Neural progenitor cell (in vitro differentiated cells): ENCODE results near the gene MEGF9. TPM values are rescaled to one million over a fixed set of nuclear protein-coding genes. Genes with fewer than 3 reads are reported as not detected.
A peak's percentile ranks its signal among the peaks of the same experiment; 100 is the strongest.

Source experiments
- DNase-seq: peaks from one replicate; pipeline ENCODE4 v3.0.0-alpha.2; 2016; ENCODE audit warnings: low spot score
- H2AFZ ChIP-seq: fragments of 200-600 bp; sonication (generic); replicated peaks from 2 replicates; pipeline ENCODE4 v1.6.1; 2016; ENCODE audit warnings: antibody characterized with exemption
- H3F3A ChIP-seq: fragments of 200-600 bp; sonication (generic); 2 replicates; pipeline ENCODE4 v1.6.1; 2016; ENCODE audit warnings: antibody characterized with exemption, low read depth
- H3K27ac ChIP-seq: fragments of 200-600 bp; sonication (generic); 2 replicates; pipeline ENCODE4 v1.5.1; 2016; ENCODE audit warnings: mild to moderate bottlenecking
- H3K27me3 ChIP-seq: fragments of 200-600 bp; sonication (generic); 2 replicates; pipeline ENCODE4 v1.6.1; 2016; ENCODE audit warnings: mild to moderate bottlenecking, moderate library complexity
- H3K36me3 ChIP-seq: fragments of 200-600 bp; sonication (generic); 2 replicates; pipeline ENCODE4 v1.5.1; 2016
- H3K4me1 ChIP-seq: fragments of 200-600 bp; sonication (generic); 2 replicates; pipeline ENCODE4 v1.6.1; 2016; ENCODE audit warnings: mixed run types
- H3K4me2 ChIP-seq: fragments of 200-600 bp; sonication (generic); 2 replicates; pipeline ENCODE4 v1.6.1; 2016
- H3K4me3 ChIP-seq: fragments of 200-600 bp; sonication (generic); 2 replicates; pipeline ENCODE4 v1.5.1; 2016
- H3K79me2 ChIP-seq: fragments of 200-600 bp; sonication (generic); 2 replicates; pipeline ENCODE4 v1.6.1; 2016; ENCODE audit warnings: low read depth
- H3K9ac ChIP-seq: fragments of 200-600 bp; sonication (generic); 2 replicates; pipeline ENCODE4 v1.6.1; 2016
- H3K9me3 ChIP-seq: fragments of 200-600 bp; sonication (generic); 2 replicates; pipeline ENCODE4 v1.5.1; 2016; ENCODE audit warnings: low read depth
- H4K20me1 ChIP-seq: fragments of 200-600 bp; sonication (generic); 2 replicates; pipeline ENCODE4 v1.6.1; 2016; ENCODE audit warnings: low read depth
- H3K27ac Mint-ChIP-seq: 3 replicates; pipeline ENCODE4 v1.8.0; 2021; ENCODE audit warnings: mixed read lengths
- H3K27me3 Mint-ChIP-seq: 2 replicates; pipeline ENCODE4 v1.8.0; 2022; ENCODE audit warnings: low read depth, mild to moderate bottlenecking, inconsistent platforms, moderate library complexity, mixed read lengths; ENCODE audit not compliant: insufficient read depth
- H3K36me3 Mint-ChIP-seq: 3 replicates; pipeline ENCODE4 v1.8.0; 2021; ENCODE audit warnings: mixed read lengths
- H3K4me1 Mint-ChIP-seq: 3 replicates; pipeline ENCODE4 v1.8.0; 2021; ENCODE audit warnings: mixed read lengths
- H3K4me3 Mint-ChIP-seq: 3 replicates; pipeline ENCODE4 v1.8.0; 2021; ENCODE audit warnings: mild to moderate bottlenecking, moderate library complexity, mixed read lengths
- H3K9me3 Mint-ChIP-seq: 3 replicates; pipeline ENCODE4 v1.8.0; 2020; ENCODE audit warnings: mixed read lengths
- EZH2 ChIP-seq: fragments of 200-600 bp; sonication (generic); IDR thresholded peaks from 2 replicates; pipeline ENCODE4 v1.6.1; 2017; ENCODE audit warnings: antibody characterized with exemption, mild to moderate bottlenecking, moderate library complexity
- EZH2phosphoT487 ChIP-seq: fragments of 200-600 bp; sonication (generic); IDR thresholded peaks from 2 replicates; pipeline ENCODE4 v1.6.1; 2017; ENCODE audit warnings: antibody characterized with exemption
- total RNA-seq: library from RNA; depleted of rRNA; stranded (reverse); fragments of >200 nt; gene quantifications from 2 replicates; pipeline ENCODE4 v1.2.3, GENCODE V29; 2015; ENCODE audit warnings: low replicate concordance
- TF ChIP-seq, protein P1 (sequence below): fragments of 200-600 bp; sonication (generic); IDR thresholded peaks from 2 replicates; pipeline ENCODE4 v1.5.1; 2017; ENCODE audit warnings: antibody characterized with exemption, mild to moderate bottlenecking

Gene MEGF9
- total RNA-seq, 1 donor from 2014 or later: 6.2 TPM

DNA sequence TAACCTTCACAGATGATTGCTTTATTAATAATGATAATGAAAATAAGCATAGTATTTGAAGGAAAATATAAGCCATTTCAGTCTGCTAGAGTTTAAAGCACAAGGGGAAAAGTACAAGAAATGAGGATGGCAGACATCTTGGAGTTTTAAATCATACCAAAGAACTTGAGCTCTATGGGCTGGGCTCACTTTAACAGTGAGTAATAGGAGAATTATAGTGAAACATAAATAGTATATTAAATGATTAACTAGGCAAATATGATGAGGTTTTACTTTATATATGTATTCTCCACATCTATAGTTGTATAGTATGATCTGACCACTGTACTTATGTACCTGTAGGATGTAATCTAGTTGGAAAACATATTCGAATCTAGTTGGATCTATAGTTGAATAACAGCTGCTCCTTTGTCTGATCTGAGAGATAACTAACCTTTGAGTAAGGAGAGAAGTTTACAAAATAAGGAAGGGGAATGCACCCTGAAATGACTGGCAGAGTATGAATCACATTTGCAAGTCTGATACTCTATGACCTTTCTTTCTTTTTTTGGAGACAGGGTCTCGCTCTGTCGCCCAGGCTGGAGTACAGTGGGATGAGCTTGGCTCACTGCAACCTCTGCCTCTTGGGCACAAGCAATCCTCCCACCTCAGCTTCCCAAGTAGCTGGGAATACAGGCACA is 17.6 kb downstream of the MEGF9 start:
- H3K36me3 Mint-ChIP-seq: peaks cover 3% of the 10 kb centered on the region
- H3K27ac Mint-ChIP-seq: peak overlapping the region; percentile 14
- Histone ChIP-seq H3K4me3 (no peak overlapping the region), H3K27ac (no peak overlapping the region), H3K4me2 (no peak overlapping the region), H3K9ac (no peak overlapping the region), H4K20me1 (peaks cover 11% of the 10 kb centered on the region), H3K36me3 (no peaks in the 10 kb centered on the region), H3F3A (peaks cover 6% of the 10 kb centered on the region), H3K27me3 (peaks cover 46% of the 10 kb centered on the region), H3K79me2 (no peaks in the 10 kb centered on the region), H3K4me1 (peaks cover 27% of the 10 kb centered on the region), H2AFZ (no peak overlapping the region), H3K9me3 (no peaks in the 10 kb centered on the region)
- no peak overlapping the region for H3K4me3 Mint-ChIP-seq
- no peaks in the 10 kb centered on the region for H3K9me3 Mint-ChIP-seq
- H3K27me3 Mint-ChIP-seq: peaks cover 2% of the 10 kb centered on the region
- no peak for DNase-seq
- peaks cover 45% of the 10 kb centered on the region for H3K4me1 Mint-ChIP-seq
- TF ChIP-seq, protein P1, sequence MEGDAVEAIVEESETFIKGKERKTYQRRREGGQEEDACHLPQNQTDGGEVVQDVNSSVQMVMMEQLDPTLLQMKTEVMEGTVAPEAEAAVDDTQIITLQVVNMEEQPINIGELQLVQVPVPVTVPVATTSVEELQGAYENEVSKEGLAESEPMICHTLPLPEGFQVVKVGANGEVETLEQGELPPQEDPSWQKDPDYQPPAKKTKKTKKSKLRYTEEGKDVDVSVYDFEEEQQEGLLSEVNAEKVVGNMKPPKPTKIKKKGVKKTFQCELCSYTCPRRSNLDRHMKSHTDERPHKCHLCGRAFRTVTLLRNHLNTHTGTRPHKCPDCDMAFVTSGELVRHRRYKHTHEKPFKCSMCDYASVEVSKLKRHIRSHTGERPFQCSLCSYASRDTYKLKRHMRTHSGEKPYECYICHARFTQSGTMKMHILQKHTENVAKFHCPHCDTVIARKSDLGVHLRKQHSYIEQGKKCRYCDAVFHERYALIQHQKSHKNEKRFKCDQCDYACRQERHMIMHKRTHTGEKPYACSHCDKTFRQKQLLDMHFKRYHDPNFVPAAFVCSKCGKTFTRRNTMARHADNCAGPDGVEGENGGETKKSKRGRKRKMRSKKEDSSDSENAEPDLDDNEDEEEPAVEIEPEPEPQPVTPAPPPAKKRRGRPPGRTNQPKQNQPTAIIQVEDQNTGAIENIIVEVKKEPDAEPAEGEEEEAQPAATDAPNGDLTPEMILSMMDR: no peak
- TF ChIP-seq EZH2: no peak
- TF ChIP-seq EZH2phosphoT487: no peak

DNA sequence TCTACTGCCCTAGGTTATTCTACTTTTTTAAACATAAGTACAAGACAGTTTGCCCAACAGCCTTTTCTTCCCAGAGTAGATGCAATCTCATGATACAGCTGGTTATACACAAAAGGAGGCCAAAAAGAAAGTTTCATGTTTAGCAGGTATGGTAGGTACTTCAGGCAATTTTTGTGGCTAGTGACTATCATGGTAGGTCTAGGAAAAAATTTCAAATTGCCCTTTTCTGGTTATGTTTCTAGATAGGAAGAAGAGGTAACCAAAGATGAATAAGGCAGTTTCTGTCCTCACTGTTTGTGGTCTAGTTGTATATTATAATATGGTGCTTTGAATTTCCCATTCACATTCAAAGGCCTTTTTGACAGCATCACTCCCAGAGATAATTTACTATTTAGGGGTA is 19.7 kb downstream of the MEGF9 start:
- Mint-ChIP-seq H3K27me3 (peaks cover 2% of the 10 kb centered on the region), H3K27ac (no peak overlapping the region), H3K36me3 (no peaks in the 10 kb centered on the region), H3K4me3 (no peak overlapping the region), H3K4me1 (peaks cover 45% of the 10 kb centered on the region), H3K9me3 (no peaks in the 10 kb centered on the region)
- Histone ChIP-seq H3K4me3 (no peak overlapping the region), H3K4me1 (peaks cover 45% of the 10 kb centered on the region), H3K4me2 (no peak overlapping the region), H4K20me1 (peaks cover 19% of the 10 kb centered on the region), H3K9ac (no peak overlapping the region), H3K79me2 (no peaks in the 10 kb centered on the region), H3K36me3 (no peaks in the 10 kb centered on the region), H3K27me3 (peaks cover 62% of the 10 kb centered on the region), H3F3A (peaks cover 6% of the 10 kb centered on the region), H3K9me3 (no peaks in the 10 kb centered on the region), H3K27ac (no peak overlapping the region), H2AFZ (no peak overlapping the region)
- TF ChIP-seq EZH2: no peak
- DNase-seq: no peak

DNA sequence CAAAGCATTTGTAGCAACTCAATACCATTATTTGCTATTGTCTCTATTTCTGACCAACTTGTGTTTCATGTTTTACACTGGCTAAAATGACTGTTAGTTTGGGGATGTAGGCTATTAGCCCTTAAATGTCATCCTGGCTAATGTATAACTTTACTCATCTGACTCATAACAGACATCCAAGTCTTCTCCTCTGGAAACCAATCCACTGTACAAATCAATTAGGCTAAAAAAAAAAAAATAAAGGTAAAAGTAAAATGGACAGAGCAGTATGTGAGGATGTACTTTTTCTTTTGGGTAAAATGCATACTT is 20.6 kb downstream of the MEGF9 start:
- Mint-ChIP-seq H3K4me3 (no peak overlapping the region), H3K4me1 (peaks cover 42% of the 10 kb centered on the region), H3K27me3 (peaks cover 2% of the 10 kb centered on the region), H3K9me3 (no peaks in the 10 kb centered on the region), H3K36me3 (no peaks in the 10 kb centered on the region), H3K27ac (peak overlapping the region; percentile 34)
- no peak overlapping the region for H3K27ac ChIP-seq
- TF ChIP-seq EZH2phosphoT487: no peak
- TF ChIP-seq, protein P1: no peak
- no peak for TF ChIP-seq EZH2
- peaks cover 54% of the 10 kb centered on the region for H3K4me1 ChIP-seq
- no peak overlapping the region for H3K4me3 ChIP-seq
- H3K27me3 ChIP-seq: peaks cover 68% of the 10 kb centered on the region
- H3K4me2 ChIP-seq: no peak overlapping the region
- H3K9me3 ChIP-seq: no peaks in the 10 kb centered on the region
- no peaks in the 10 kb centered on the region for H3K36me3 ChIP-seq
- peaks cover 6% of the 10 kb centered on the region for H3F3A ChIP-seq
- H3K9ac ChIP-seq: no peak overlapping the region
- H2AFZ ChIP-seq: no peak overlapping the region
- no peak for DNase-seq
- no peaks in the 10 kb centered on the region for H3K79me2 ChIP-seq
- H4K20me1 ChIP-seq: peaks cover 19% of the 10 kb centered on the region

DNA sequence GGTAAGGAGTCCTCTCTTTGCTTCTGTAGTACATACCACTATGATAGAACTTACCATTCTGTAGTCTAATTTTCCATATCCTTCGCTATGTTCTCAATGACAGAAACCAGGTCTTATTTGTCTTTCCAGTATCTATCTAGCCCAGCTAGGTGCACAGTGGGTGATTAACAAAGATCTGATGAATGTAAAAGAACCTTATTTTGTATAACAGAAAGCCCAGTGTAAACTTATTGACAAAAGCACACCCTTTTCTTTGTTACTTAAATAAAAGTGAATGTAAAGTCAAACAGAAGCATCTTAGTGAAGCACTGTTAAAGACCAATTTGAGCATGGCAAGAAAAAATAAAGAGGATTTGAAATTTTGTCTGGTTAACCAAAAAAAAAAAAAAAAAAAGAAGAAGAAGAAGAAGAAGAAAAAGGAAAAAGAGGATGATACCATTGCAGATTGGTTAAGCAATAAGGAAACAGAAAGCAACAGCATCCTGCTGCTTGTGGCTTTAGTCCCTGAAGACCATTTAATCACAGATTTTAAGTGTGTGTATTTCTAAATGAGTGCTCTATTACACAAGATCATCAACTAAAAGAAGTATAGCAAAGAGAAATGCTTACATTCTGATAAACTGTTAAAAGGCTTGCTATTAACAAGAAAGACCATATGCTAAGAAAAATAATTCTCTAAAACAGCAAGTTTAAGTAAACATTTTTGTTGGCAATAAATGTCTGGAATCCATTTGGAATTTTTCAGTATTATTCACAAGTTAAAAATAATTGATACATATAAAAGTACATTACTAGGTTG is 21.2 kb downstream of the MEGF9 start:
- Mint-ChIP-seq H3K4me1 (peaks cover 37% of the 10 kb centered on the region), H3K27ac (peak overlapping the region; percentile 34), H3K4me3 (no peak overlapping the region), H3K27me3 (peaks cover 2% of the 10 kb centered on the region), H3K9me3 (no peaks in the 10 kb centered on the region), H3K36me3 (no peaks in the 10 kb centered on the region)
- H2AFZ ChIP-seq: no peak overlapping the region
- no peak for DNase-seq
- H3K9ac ChIP-seq: no peak overlapping the region
- no peak overlapping the region for H3K4me3 ChIP-seq
- H4K20me1 ChIP-seq: peaks cover 19% of the 10 kb centered on the region
- H3K27ac ChIP-seq: no peak overlapping the region
- H3F3A ChIP-seq: peaks cover 6% of the 10 kb centered on the region
- no peak for TF ChIP-seq EZH2
- no peak for TF ChIP-seq EZH2phosphoT487
- TF ChIP-seq, protein P1: no peak
- H3K4me1 ChIP-seq: peaks cover 55% of the 10 kb centered on the region
- no peaks in the 10 kb centered on the region for H3K36me3 ChIP-seq
- H3K79me2 ChIP-seq: no peaks in the 10 kb centered on the region
- H3K9me3 ChIP-seq: no peaks in the 10 kb centered on the region
- H3K27me3 ChIP-seq: peaks cover 74% of the 10 kb centered on the region
- peak overlapping the region; percentile 53 for H3K4me2 ChIP-seq
